Kidney epithelial cell (primary cell): ENCODE data around the gene CUX1. TPM values are rescaled to one million over a fixed set of nuclear protein-coding genes. Genes with fewer than 3 reads are reported as not detected.
A peak's percentile ranks its signal among the peaks of the same experiment; 100 is the strongest.

ENCODE experiments used
- DNase-seq: peaks from one replicate; pipeline ENCODE4 v3.0.0-alpha.2; 2010; ENCODE audit warnings: low read depth
- H3K27me3 ChIP-seq: 2 replicates; pipeline ENCODE4 v1.6.0; 2011; ENCODE audit warnings: low read length; ENCODE audit not compliant: control insufficient read depth, insufficient read depth
- H3K36me3 ChIP-seq: 2 replicates; pipeline ENCODE4 v1.5.1; 2011; ENCODE audit warnings: low read length; ENCODE audit not compliant: control insufficient read depth, insufficient read depth
- H3K4me3 ChIP-seq: 2 replicates; pipeline ENCODE4 v1.5.1; 2011; ENCODE audit warnings: low read depth, mild to moderate bottlenecking, control low read depth, low read length
- CTCF ChIP-seq: IDR thresholded peaks from 2 replicates; pipeline ENCODE4 v1.5.1; 2011; ENCODE audit warnings: mild to moderate bottlenecking, moderate library complexity, low read length, control low read depth, inconsistent platforms; ENCODE audit not compliant: insufficient read depth, poor library complexity, severe bottlenecking
- total RNA-seq: library from RNA; depleted of rRNA; stranded (reverse); fragments of >200 nt; gene quantifications from 2 replicates; pipeline ENCODE4 v1.2.3, GENCODE V29; 2015

The CUX1 gene
- total RNA-seq, 1 donor from 2014 or later, result 56.7 TPM

DNA sequence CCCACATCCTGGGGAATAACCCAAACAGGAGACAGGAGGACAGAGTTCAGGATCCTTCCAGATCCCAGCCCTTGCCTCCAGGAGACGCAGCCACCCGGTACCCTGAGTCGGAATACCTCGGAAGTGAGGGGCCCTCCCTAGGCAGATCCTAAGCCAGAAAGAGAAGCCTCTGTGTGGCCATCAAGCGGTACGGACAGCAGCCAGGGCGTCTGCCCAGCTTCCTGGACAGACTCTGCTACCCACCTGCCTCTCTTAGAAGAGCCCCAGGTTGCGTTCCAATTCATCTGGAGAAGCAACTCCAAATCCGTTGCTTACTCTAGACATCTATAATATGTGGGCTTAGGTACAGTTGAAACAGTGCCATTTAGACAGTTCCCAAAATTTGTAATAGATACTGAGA, 249.1 kb downstream of the CUX1 start:
- TF ChIP-seq CTCF, result no peak
- H3K4me3 ChIP-seq, result no peak overlapping the region
- peaks cover 1% of the 10 kb centered on the region for H3K36me3 ChIP-seq
- H3K27me3 ChIP-seq, result no peaks in the 10 kb centered on the region
- no peak for DNase-seq

DNA sequence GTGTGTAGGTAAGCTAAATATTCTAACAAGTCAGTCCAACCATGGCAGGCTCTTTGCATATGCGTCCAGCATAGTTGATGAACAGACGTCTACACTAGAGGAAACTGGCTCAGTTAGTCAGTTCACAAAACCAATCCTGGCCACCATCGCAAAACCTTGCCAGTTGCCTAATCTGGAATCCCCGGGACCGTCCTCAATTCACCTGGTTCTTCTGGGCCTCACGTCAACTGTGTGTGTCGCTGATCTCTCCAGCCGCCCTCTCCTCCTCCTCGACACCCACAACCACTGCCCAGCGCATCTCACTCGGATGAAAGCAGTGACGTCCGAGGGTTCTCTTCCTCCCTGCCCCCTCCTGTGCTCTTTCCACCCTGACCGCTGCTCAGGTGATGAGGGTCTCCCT, 251.4 kb downstream of the CUX1 start:
- no peak for TF ChIP-seq CTCF
- Histone ChIP-seq H3K27me3 (no peaks in the 10 kb centered on the region), H3K4me3 (no peak overlapping the region), H3K36me3 (peaks cover 1% of the 10 kb centered on the region)
- DNase-seq, result no peak

- peak; percentile 12 for TF ChIP-seq CTCF
- Histone ChIP-seq H3K4me3 (no peak overlapping the region), H3K36me3 (peaks cover 1% of the 10 kb centered on the region), H3K27me3 (no peaks in the 10 kb centered on the region)
- no peak for DNase-seq
Observed at GRCh38 chr7:102069931-102070629, 252.7 kb downstream of the CUX1 start.

DNA sequence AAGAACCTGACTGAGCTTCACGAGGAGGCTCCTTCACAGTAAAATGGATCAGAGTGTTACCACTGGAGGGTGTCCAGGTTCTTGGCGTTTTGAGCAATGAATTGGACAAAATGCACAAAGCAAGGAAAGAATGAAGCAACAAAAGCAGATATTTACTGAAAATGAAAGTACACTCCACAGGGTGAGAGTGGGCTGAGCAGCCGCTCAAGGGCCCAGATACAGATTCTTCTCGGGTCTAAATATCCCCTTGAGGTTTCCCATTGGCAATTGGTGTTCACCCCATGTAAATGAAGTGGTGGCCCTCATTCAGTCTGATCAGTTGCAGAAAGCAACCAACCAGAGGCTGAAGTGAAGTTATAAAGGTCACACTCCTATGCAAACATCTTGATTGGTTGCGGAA, 254.6 kb downstream of the CUX1 start:
- no peak for DNase-seq
- no peak for TF ChIP-seq CTCF
- H3K27me3 ChIP-seq, result no peaks in the 10 kb centered on the region
- peaks cover 1% of the 10 kb centered on the region for H3K36me3 ChIP-seq
- H3K4me3 ChIP-seq, result no peak overlapping the region

DNA sequence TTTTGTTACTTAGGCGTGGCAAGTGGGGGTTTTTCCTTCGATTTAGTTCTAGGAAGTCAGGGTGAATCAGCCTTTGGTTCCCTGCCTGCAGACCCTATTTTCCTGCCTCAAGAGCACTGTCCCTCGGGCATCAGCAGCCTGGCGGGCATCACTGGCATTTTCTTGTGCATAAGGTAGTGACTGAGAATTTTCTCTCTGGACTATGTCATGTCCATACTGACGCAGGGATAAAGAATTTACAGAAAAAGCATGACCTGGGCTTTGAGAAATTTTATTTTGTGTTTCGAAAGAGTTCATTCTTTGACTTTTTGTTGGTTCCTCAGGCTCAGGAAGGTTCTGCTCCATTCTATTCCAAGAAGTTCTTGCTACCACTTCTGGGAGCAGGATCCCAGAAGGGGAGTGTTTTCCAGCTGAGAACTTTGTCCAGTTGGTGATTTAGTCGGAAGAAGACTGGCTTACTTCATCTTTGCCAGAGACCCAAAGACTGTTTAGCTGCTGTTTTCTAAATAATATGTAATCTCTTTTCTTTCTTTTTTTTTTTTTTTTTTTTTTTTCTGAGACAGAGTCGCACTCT, 255.3 kb downstream of the CUX1 start:
- no peak for TF ChIP-seq CTCF
- no peak for DNase-seq
- H3K4me3 ChIP-seq, result no peak overlapping the region
- H3K27me3 ChIP-seq, result no peaks in the 10 kb centered on the region
- H3K36me3 ChIP-seq, result peaks cover 1% of the 10 kb centered on the region
